ENCODE results near the gene VN1R4.
"Not testable (repeated sequence)": the region's sequence is repeated elsewhere in the genome, so short reads cannot be mapped to it uniquely, and the experiment has no call there.

- TF ChIP-seq CTCF (IDR thresholded peaks at IDR 0.05; ENCODE audit: borderline replicate concordance, extremely low read depth, low read length, poor library complexity, severe bottlenecking), result peak; percentile 31
- TF ChIP-seq EZH2 (IDR thresholded peaks at IDR 0.05; ENCODE audit: borderline replicate concordance, low read depth, low read length, severe bottlenecking), result not testable (repeated sequence)
Observed at GRCh38 chr19:53257715-53258342, 9.7 kb downstream of the VN1R4 start, which contains the start of gene VN1R2.
